K562 (cell line): ENCODE measurements around the gene GRPEL2. TPM values are rescaled to one million over a fixed set of nuclear protein-coding genes. Genes with fewer than 3 reads are reported as not detected.

Experiments
- ARID4B ChIP-seq: sonication (generic); formaldehyde crosslinking; IDR thresholded peaks from 2 replicates; pipeline ENCODE4 v1.8.0; 2022; ENCODE audit warnings: mild to moderate bottlenecking, missing genetic modification reagents
- ASH1L ChIP-seq: fragments of 450-650 bp; IDR thresholded peaks from 2 replicates; pipeline ENCODE4 v1.6.1; 2018; ENCODE audit warnings: borderline replicate concordance, mild to moderate bottlenecking, low read depth; ENCODE audit not compliant: partially characterized antibody
- BCOR ChIP-seq: fragments of 450-650 bp; IDR thresholded peaks from 2 replicates; pipeline ENCODE4 v1.6.1; 2016
- CHD2 ChIP-seq: IDR thresholded peaks from 2 replicates; pipeline ENCODE4 v1.6.1; 2011; ENCODE audit warnings: low read depth, low read length
- ESRRA ChIP-seq: fragments of 450-650 bp; IDR thresholded peaks from 2 replicates; pipeline ENCODE4 v1.6.1; 2014; ENCODE audit warnings: low read depth, mild to moderate bottlenecking, moderate library complexity, borderline replicate concordance
- FOS ChIP-seq: IDR thresholded peaks from 3 replicates; pipeline ENCODE4 v1.6.1; 2011; ENCODE audit not compliant: insufficient read length; ENCODE audit errors: extremely low read depth
- FOXJ2 ChIP-seq: fragments of 200-800 bp; sonication (Bioruptor generic); IDR thresholded peaks from 2 replicates; pipeline ENCODE4 v1.6.1; 2016; ENCODE audit warnings: missing genetic modification characterization, missing compliant biosample characterization
- GATA2 ChIP-seq: sonication (generic); formaldehyde crosslinking; IDR thresholded peaks from 2 replicates; pipeline ENCODE4 v1.4.0; 2020; ENCODE audit warnings: mild to moderate bottlenecking, missing genetic modification reagents
- HDAC3 ChIP-seq: fragments of 450-650 bp; IDR thresholded peaks from 2 replicates; pipeline ENCODE4 v1.6.1; 2018; ENCODE audit warnings: borderline replicate concordance, mild to moderate bottlenecking, moderate library complexity; ENCODE audit not compliant: partially characterized antibody
- HNRNPL ChIP-seq: fragments of 200-400 bp; formaldehyde crosslinking; IDR thresholded peaks from 2 replicates; pipeline ENCODE4 v1.6.1; 2017; ENCODE audit warnings: low read depth, mild to moderate bottlenecking, low read length
- KLF13 ChIP-seq: fragments of 450-650 bp; IDR thresholded peaks from 2 replicates; pipeline ENCODE4 v1.6.1; 2016; ENCODE audit warnings: missing genetic modification characterization, low read depth, mild to moderate bottlenecking, missing compliant biosample characterization, moderate library complexity, borderline replicate concordance
- MAX ChIP-seq: sonication (generic); formaldehyde crosslinking; IDR thresholded peaks from 2 replicates; pipeline ENCODE4 v1.9.0; 2022; ENCODE audit warnings: mild to moderate bottlenecking, missing genetic modification reagents
- MNT ChIP-seq, 2 experiments: fragments of 450-650 bp; conservative IDR thresholded peaks; 2 replicates each; pipeline ENCODE4 v1.6.1; 2017; ENCODE audit warnings: mild to moderate bottlenecking in 2 of 2, moderate library complexity in 2 of 2
- MYC ChIP-seq, 2 experiments: fragments of 250-450 bp in 1 of 2; sonication (Bioruptor Pico) in 1 of 2; IDR thresholded peaks; 2 replicates each; pipeline versions ENCODE4 v1.5.1 to v1.6.1; 2012 to 2021; ENCODE audit warnings: low read depth in 2 of 2, borderline replicate concordance in 1 of 2, improper control_type of control experiment in 1 of 2, low read length in 1 of 2, mild to moderate bottlenecking in 1 of 2, moderate library complexity in 1 of 2
- NUFIP1 ChIP-seq: fragments of 450-650 bp; IDR thresholded peaks from 2 replicates; pipeline ENCODE4 v1.6.1; 2018; ENCODE audit not compliant: partially characterized antibody
- SP2 ChIP-seq: IDR thresholded peaks from 2 replicates; pipeline ENCODE4 v1.6.1; 2011; ENCODE audit warnings: mild to moderate bottlenecking, low read depth, low read length, moderate library complexity; ENCODE audit not compliant: poor library complexity, severe bottlenecking; ENCODE audit errors: extremely low read depth
- SUPT5H ChIP-seq: fragments of 450-650 bp; IDR thresholded peaks from 2 replicates; pipeline ENCODE4 v1.6.1; 2016
- TBP ChIP-seq: optimal IDR thresholded peaks from 2 replicates; pipeline ENCODE3; 2011; ENCODE audit warnings: low read depth, low read length, improper control_type of control experiment
- ZBTB9 ChIP-seq: fragments of 450-650 bp; formaldehyde crosslinking; IDR thresholded peaks from 2 replicates; pipeline ENCODE4 v1.4.0; 2020; ENCODE audit warnings: mild to moderate bottlenecking, moderate library complexity
- polyA plus RNA-seq, 8 experiments: library from polyadenylated mRNA; depleted of rRNA in 4 of 8; stranded (reverse) in 5 of 8; unstranded in 3 of 8; fragments of >200 nt; fragmentation: Nextera tagmentation in 2 of 8; fragmentation: Illumina TruSeq in 1 of 8; extraction: Ambion mirVana in 2 of 8; extraction: Trizol in 1 of 8; gene quantifications; 2 replicates each; pipeline versions ENCODE4 v1.2.1 to v1.2.3, GENCODE V29; 2011 to 2014; ENCODE audit warnings: inconsistent platforms in 1 of 8, missing spikeins in 1 of 8
- total RNA-seq, 7 experiments: library from RNA; depleted of rRNA in 6 of 7; stranded (reverse); fragments of >200 nt in 6 of 7; fragmentation: Illumina TruSeq in 2 of 7; extraction: Trizol in 2 of 7; gene quantifications; 2 replicates each; pipeline versions ENCODE4 v1.2.1 to v1.2.3, GENCODE V29; 2011 to 2021; ENCODE audit warnings: low replicate concordance in 1 of 7

GRPEL2 gene
- total and polyA plus RNA-seq, 9 of the 15 experiments (the other 6 are each of a cell fraction or from before 2014, with no cell fraction given), result 11.2 to 40.5 (median 25.8) TPM

GRCh38 chr5:149357370-149358293, 12.3 kb downstream of the GRPEL2 start, which contains the start of gene PCYOX1L (continued):
- TF ChIP-seq NUFIP1 (no peak), ZBTB9 (CRISPR knock-in tag) (0 out of 2 replicates have a peak, but pooled peaks have one; percentile 39), MNT (conservative IDR thresholded peaks at IDR 0.05) (peak in 1 of 2 experiments; percentile 65; a peak in 3 of 4 replicates), BCOR (no peak), SUPT5H (peak; percentile 62; the same call in 1 of the 2 replicates), HNRNPL (peak; percentile 78), KLF13 (tag) (no peak), FOXJ2 (tag) (peak; percentile 52; the same call in 1 of the 2 replicates), MAX (CRISPR knock-in tag) (peak; percentile 32; the same call in 1 of the 2 replicates), ASH1L (peak; percentile 84), TBP (peak; percentile 61), FOS (peak; percentile 80), CHD2 (peak; percentile 39; the same call in 1 of the 2 replicates), MYC (IDR thresholded peaks at IDR 0.05; ENCODE audit: low read depth, low read length) (peak; percentile 72), MYC (CRISPR knock-in tag; IDR thresholded peaks at IDR 0.05; ENCODE audit: borderline replicate concordance, low read depth) (no peak), SP2 (peak; percentile 72), ARID4B (CRISPR knock-in tag) (0 out of 2 replicates have a peak, but pooled peaks have one; percentile 37), GATA2 (CRISPR knock-in tag) (peak; percentile 44; the same call in 1 of the 2 replicates), ESRRA (no peak), HDAC3 (no peak)
